DOHH2 (cell line): ENCODE data around the gene CRTC3.

Experiments used
- CTCF ChIP-seq: fragments of 200-600 bp; sonication (generic); IDR thresholded peaks from one replicate; pipeline ENCODE4 v1.5.1; 2014; ENCODE audit warnings: antibody characterized with exemption, mild to moderate bottlenecking, low read depth, low read length; ENCODE audit not compliant: poor library complexity, severe bottlenecking
- EZH2phosphoT487 ChIP-seq: fragments of 200-600 bp; sonication (generic); IDR thresholded peaks from 2 replicates; pipeline ENCODE4 v1.6.1; 2017; ENCODE audit warnings: borderline replicate concordance, mild to moderate bottlenecking, antibody characterized with exemption, low read length, moderate library complexity, mixed read lengths

DNA sequence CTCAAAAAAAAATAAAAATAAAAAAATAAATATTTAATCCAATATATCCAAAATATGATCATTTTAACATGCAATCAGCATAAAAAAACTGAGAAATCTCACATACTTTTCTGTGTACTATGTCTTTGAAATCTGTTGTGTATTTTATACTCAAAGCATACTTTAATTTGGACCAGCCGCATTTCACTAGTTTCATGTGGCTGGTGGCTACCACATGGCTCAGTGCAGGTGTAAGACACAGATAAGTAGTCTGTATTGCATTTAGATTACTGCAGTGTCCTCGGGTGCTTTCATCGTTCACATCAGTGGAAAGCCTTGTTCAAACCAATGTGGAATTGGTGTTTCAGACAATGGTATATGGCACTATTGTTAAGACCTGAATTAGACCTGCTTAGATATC is 11.0 kb downstream of the CRTC3 start:
- TF ChIP-seq CTCF (no peak), EZH2phosphoT487 (no peak)
